KMS-11 (cell line): Measurements from ENCODE around the gene CREB3L2.

Experiments used
- H2AFZ ChIP-seq: fragments of 200-600 bp; sonication (generic); 2 replicates; pipeline ENCODE4 v1.6.1; 2016; ENCODE audit warnings: antibody characterized with exemption, mixed run types, low read depth
- H3K27ac ChIP-seq: fragments of 200-600 bp; sonication (generic); 2 replicates; pipeline ENCODE4 v1.6.1; 2016; ENCODE audit warnings: mild to moderate bottlenecking, mixed run types
- H3K27me3 ChIP-seq: fragments of 200-600 bp; sonication (generic); 2 replicates; pipeline ENCODE4 v1.6.1; 2017; ENCODE audit warnings: mild to moderate bottlenecking, low read depth, mixed run types, moderate library complexity; ENCODE audit not compliant: insufficient read depth
- H3K36me3 ChIP-seq: fragments of 200-600 bp; sonication (generic); 2 replicates; pipeline ENCODE4 v1.6.1; 2017; ENCODE audit warnings: mild to moderate bottlenecking, mixed run types; ENCODE audit not compliant: insufficient read depth
- H3K4me1 ChIP-seq: fragments of 200-600 bp; sonication (generic); 2 replicates; pipeline ENCODE4 v1.6.1; 2016; ENCODE audit warnings: mild to moderate bottlenecking, low read depth, mixed run types; ENCODE audit not compliant: poor library complexity, severe bottlenecking
- H3K4me2 ChIP-seq: fragments of 200-600 bp; sonication (generic); 2 replicates; pipeline ENCODE4 v1.7.0; 2016; ENCODE audit warnings: mild to moderate bottlenecking, mixed run types
- H3K4me3 ChIP-seq: fragments of 200-600 bp; sonication (generic); IDR thresholded peaks from 2 replicates; pipeline ENCODE4 v1.6.1; 2017; ENCODE audit warnings: low read depth, low read length, mixed read lengths; ENCODE audit not compliant: insufficient read depth
- H3K79me2 ChIP-seq: fragments of 200-600 bp; sonication (generic); 2 replicates; pipeline ENCODE4 v1.6.1; 2016; ENCODE audit warnings: low read depth, mixed run types; ENCODE audit not compliant: insufficient read depth
- H3K9ac ChIP-seq: fragments of 200-600 bp; sonication (generic); 2 replicates; pipeline ENCODE4 v1.6.1; 2016; ENCODE audit warnings: mild to moderate bottlenecking, mixed run types
- H4K20me1 ChIP-seq: fragments of 200-600 bp; sonication (generic); 2 replicates; pipeline ENCODE4 v1.6.1; 2016; ENCODE audit warnings: mild to moderate bottlenecking, mixed run types; ENCODE audit not compliant: insufficient read depth
- TF ChIP-seq, protein P1 (sequence below): fragments of 200-600 bp; sonication (generic); conservative IDR thresholded peaks from 2 replicates; pipeline ENCODE4 v1.6.1; 2017; ENCODE audit warnings: low read depth, mild to moderate bottlenecking, antibody characterized with exemption, low read length, moderate library complexity, mixed read lengths

The CREB3L2 gene

DNA sequence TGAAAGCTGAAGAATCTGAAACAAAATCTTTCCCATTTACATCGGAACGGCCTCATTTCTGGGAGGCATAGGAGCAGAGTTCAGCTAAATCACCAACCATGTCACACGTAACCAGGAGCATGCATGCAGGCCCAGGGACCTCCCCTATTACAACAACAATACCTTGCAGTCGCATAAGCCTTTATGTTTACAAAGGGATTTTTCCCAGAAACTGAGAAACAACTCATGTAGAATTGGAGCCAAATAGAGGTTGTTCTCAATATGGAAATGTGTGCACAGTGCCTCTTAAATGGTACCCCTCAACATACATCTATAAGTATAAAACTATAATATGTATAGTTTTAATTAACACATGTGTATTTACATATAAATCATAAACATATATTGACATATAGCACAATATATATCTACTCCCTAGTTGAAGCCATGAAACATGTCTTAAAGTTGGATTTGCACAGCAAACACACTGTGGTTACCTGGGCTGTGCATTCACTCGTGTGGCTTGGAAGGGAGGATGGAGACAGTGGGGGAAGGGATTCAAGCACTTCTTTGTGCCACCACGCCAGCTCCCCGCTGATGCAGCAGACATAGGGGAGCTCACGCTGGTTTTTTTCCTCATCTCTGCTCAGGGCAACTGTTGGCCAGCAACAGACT lies 120.2 kb downstream of the CREB3L2 start:
- H3K79me2 ChIP-seq: no peaks in the 10 kb centered on the region
- no peak overlapping the region for H3K27ac ChIP-seq
- no peak overlapping the region for H3K4me2 ChIP-seq
- H3K9ac ChIP-seq: no peak overlapping the region
- no peaks in the 10 kb centered on the region for H3K4me1 ChIP-seq
- H4K20me1 ChIP-seq: no peaks in the 10 kb centered on the region
- no peaks in the 10 kb centered on the region for H3K27me3 ChIP-seq
- no peak overlapping the region for H2AFZ ChIP-seq
- peaks cover 7% of the 10 kb centered on the region; the same call in 1 of the 2 replicates for H3K36me3 ChIP-seq
- TF ChIP-seq, protein P1, sequence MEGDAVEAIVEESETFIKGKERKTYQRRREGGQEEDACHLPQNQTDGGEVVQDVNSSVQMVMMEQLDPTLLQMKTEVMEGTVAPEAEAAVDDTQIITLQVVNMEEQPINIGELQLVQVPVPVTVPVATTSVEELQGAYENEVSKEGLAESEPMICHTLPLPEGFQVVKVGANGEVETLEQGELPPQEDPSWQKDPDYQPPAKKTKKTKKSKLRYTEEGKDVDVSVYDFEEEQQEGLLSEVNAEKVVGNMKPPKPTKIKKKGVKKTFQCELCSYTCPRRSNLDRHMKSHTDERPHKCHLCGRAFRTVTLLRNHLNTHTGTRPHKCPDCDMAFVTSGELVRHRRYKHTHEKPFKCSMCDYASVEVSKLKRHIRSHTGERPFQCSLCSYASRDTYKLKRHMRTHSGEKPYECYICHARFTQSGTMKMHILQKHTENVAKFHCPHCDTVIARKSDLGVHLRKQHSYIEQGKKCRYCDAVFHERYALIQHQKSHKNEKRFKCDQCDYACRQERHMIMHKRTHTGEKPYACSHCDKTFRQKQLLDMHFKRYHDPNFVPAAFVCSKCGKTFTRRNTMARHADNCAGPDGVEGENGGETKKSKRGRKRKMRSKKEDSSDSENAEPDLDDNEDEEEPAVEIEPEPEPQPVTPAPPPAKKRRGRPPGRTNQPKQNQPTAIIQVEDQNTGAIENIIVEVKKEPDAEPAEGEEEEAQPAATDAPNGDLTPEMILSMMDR: no peak
- no peak overlapping the region for H3K4me3 ChIP-seq

DNA sequence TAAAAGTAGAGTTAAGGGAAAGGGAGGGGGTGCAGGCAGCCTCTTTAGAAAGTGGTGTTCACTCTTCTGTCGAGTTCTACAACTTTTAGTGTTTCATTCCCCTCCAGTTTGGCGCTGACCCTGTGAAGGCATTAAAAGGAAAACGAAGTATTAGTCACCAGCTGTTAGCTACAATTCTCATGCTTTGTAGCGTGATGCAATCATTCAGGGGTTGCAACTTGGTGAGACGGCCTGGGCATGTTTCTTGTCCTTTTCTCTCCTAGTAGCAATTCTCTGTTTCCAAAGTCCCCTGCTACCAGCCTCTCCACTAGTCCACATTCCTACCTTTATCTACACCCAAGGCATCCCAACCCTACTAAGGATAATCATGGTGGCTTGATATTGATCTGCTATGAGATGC lies 121.5 kb downstream of the CREB3L2 start:
- Histone ChIP-seq H3K4me2 (no peak overlapping the region), H3K36me3 (peaks cover 7% of the 10 kb centered on the region; the same call in 1 of the 2 replicates), H4K20me1 (no peaks in the 10 kb centered on the region), H3K9ac (no peak overlapping the region), H3K4me3 (no peak overlapping the region), H2AFZ (no peak overlapping the region), H3K79me2 (no peaks in the 10 kb centered on the region), H3K4me1 (no peaks in the 10 kb centered on the region), H3K27ac (no peak overlapping the region), H3K27me3 (no peaks in the 10 kb centered on the region)
- TF ChIP-seq, protein P1: no peak

- Histone ChIP-seq H3K9ac (no peak overlapping the region), H3K27ac (no peak overlapping the region), H3K36me3 (peaks cover 7% of the 10 kb centered on the region; the same call in 1 of the 2 replicates)
Measured at GRCh38 chr7:137879357-137880158, 122.3 kb downstream of the CREB3L2 start.

GRCh38 chr7:137878333-137878961 lies 123.4 kb downstream of the CREB3L2 start:
- no peak overlapping the region for H3K4me2 ChIP-seq
- no peak overlapping the region for H2AFZ ChIP-seq
- H3K27ac ChIP-seq: no peak overlapping the region

More at GRCh38 chr7:137879357-137880158, 122.3 kb downstream of the CREB3L2 start:
- Histone ChIP-seq H3K27me3 (no peaks in the 10 kb centered on the region), H3K4me2 (no peak overlapping the region), H2AFZ (no peak overlapping the region), H4K20me1 (no peaks in the 10 kb centered on the region), H3K79me2 (no peaks in the 10 kb centered on the region), H3K4me3 (no peak overlapping the region), H3K4me1 (no peaks in the 10 kb centered on the region)
- TF ChIP-seq, protein P1: no peak

More at GRCh38 chr7:137878333-137878961, 123.4 kb downstream of the CREB3L2 start:
- no peaks in the 10 kb centered on the region for H3K27me3 ChIP-seq
- TF ChIP-seq, protein P1: no peak; the same call in 1 of the 2 replicates
- H3K36me3 ChIP-seq: peaks cover 7% of the 10 kb centered on the region; the same call in 1 of the 2 replicates
- no peak overlapping the region for H3K4me3 ChIP-seq
- no peak overlapping the region for H3K9ac ChIP-seq
- no peaks in the 10 kb centered on the region for H4K20me1 ChIP-seq
- H3K4me1 ChIP-seq: no peaks in the 10 kb centered on the region
- no peaks in the 10 kb centered on the region for H3K79me2 ChIP-seq
